A549 (cell line): ENCODE results near the gene GLE1.

Source experiments
- CBX2 ChIP-seq: fragments of 200-600 bp; sonication (generic); IDR thresholded peaks from 2 replicates; pipeline ENCODE4 v1.6.1; 2016; ENCODE audit warnings: low read depth, mild to moderate bottlenecking, borderline replicate concordance
- EHMT2 ChIP-seq: fragments of 200-600 bp; sonication (generic); IDR thresholded peaks from 2 replicates; pipeline ENCODE4 v1.6.1; 2016; ENCODE audit warnings: antibody characterized with exemption, low read depth, mild to moderate bottlenecking, moderate library complexity
- EP300 ChIP-seq, 2 experiments: fragments of >200 bp; sonication (Bioruptor Twin); formaldehyde crosslinking; IDR thresholded peaks; 2 replicates in 1 of 2; 3 replicates in 1 of 2; pipeline ENCODE4 v1.6.1; 2016 to 2017
- HES2 ChIP-seq: fragments of >200 bp; sonication (Bioruptor Twin); formaldehyde crosslinking; IDR thresholded peaks from 2 replicates; pipeline ENCODE4 v1.6.1; 2016
- HMGXB4 ChIP-seq: fragments of 250-450 bp; sonication (Bioruptor Pico); IDR thresholded peaks from 2 replicates; pipeline ENCODE4 v1.5.0; 2021; ENCODE audit warnings: mild to moderate bottlenecking, moderate library complexity, borderline replicate concordance
- JUNB ChIP-seq: fragments of >200 bp; sonication (Bioruptor Twin); formaldehyde crosslinking; IDR thresholded peaks from 2 replicates; pipeline ENCODE4 v1.6.1; 2016
- MAZ ChIP-seq: fragments of 150-350 bp; IDR thresholded peaks from 2 replicates; pipeline ENCODE4 v1.6.1; 2014; ENCODE audit warnings: antibody characterized with exemption, low read depth, low read length, borderline replicate concordance
- POLR2A ChIP-seq: IDR thresholded peaks from 2 replicates; pipeline ENCODE4 v1.6.1; 2012; ENCODE audit warnings: mild to moderate bottlenecking, low read length
- RCOR1 ChIP-seq: fragments of 150-350 bp; IDR thresholded peaks from 2 replicates; pipeline ENCODE4 v1.6.1; 2014; ENCODE audit warnings: antibody characterized with exemption, low read length, low read depth
- RFX5 ChIP-seq: fragments of 450-650 bp; IDR thresholded peaks from 2 replicates; pipeline ENCODE4 v1.7.1; 2014; ENCODE audit warnings: antibody characterized with exemption, mild to moderate bottlenecking, moderate library complexity
- ZFP36 ChIP-seq: fragments of 450-650 bp; IDR thresholded peaks from 2 replicates; pipeline ENCODE4 v1.6.1; 2014; ENCODE audit warnings: borderline replicate concordance; ENCODE audit not compliant: partially characterized antibody
- TF ChIP-seq, protein P1 (sequence below): fragments of >200 bp; sonication (Bioruptor Twin); formaldehyde crosslinking; IDR thresholded peaks from 3 replicates; pipeline ENCODE4 v1.5.1; 2016
- TF ChIP-seq, protein P2 (sequence below): IDR thresholded peaks from 2 replicates; pipeline ENCODE4 v1.6.1; 2012

GRCh38 chr9:128555180-128555721, 50.7 kb downstream of the GLE1 start:
- TF ChIP-seq RFX5 (no peak), RCOR1 (no peak), EP300 (IDR thresholded peaks at IDR 0.05) (no peak), POLR2A (no peak), HES2 (no peak), JUNB (no peak), EHMT2 (no peak), ZFP36 (no peak), HMGXB4 (CRISPR knock-in tag) (no peak), MAZ (no peak), CBX2 (no peak)
- TF ChIP-seq, protein P1, sequence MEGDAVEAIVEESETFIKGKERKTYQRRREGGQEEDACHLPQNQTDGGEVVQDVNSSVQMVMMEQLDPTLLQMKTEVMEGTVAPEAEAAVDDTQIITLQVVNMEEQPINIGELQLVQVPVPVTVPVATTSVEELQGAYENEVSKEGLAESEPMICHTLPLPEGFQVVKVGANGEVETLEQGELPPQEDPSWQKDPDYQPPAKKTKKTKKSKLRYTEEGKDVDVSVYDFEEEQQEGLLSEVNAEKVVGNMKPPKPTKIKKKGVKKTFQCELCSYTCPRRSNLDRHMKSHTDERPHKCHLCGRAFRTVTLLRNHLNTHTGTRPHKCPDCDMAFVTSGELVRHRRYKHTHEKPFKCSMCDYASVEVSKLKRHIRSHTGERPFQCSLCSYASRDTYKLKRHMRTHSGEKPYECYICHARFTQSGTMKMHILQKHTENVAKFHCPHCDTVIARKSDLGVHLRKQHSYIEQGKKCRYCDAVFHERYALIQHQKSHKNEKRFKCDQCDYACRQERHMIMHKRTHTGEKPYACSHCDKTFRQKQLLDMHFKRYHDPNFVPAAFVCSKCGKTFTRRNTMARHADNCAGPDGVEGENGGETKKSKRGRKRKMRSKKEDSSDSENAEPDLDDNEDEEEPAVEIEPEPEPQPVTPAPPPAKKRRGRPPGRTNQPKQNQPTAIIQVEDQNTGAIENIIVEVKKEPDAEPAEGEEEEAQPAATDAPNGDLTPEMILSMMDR, result no peak
- TF ChIP-seq, protein P2, sequence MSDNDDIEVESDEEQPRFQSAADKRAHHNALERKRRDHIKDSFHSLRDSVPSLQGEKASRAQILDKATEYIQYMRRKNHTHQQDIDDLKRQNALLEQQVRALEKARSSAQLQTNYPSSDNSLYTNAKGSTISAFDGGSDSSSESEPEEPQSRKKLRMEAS, result no peak
